ENCODE data around the gene TESMIN.
A peak's percentile ranks its signal among the peaks of the same experiment; 100 is the strongest.

GRCh38 chr11:68690671-68691401, 60.5 kb downstream of the TESMIN start:
- TF ChIP-seq CTCF (conservative IDR thresholded peaks at IDR 0.05; ENCODE audit: low read depth, low read length) (peak; percentile 9; the same call in 1 of the 2 replicates), RFX5 (IDR thresholded peaks at IDR 0.05; ENCODE audit: low read depth, low read length) (no peak), CEBPB (IDR thresholded peaks at IDR 0.05; ENCODE audit: low read depth, low read length) (no peak)

Measured in IMR-90 (cell line).